DOHH2 (cell line): ENCODE results near the gene RARG.

Experiments used
- H3F3A ChIP-seq: fragments of 200-600 bp; sonication (generic), shearing (Covaris generic); 2 replicates; pipeline ENCODE4 v1.6.0; 2016; ENCODE audit warnings: antibody characterized with exemption, mild to moderate bottlenecking; ENCODE audit not compliant: control insufficient read depth, insufficient read depth
- H3K27ac ChIP-seq: fragments of 200-600 bp; sonication (generic); 2 replicates; pipeline ENCODE4 v1.5.1; 2014; ENCODE audit warnings: low read depth, mild to moderate bottlenecking, low read length, moderate library complexity
- H3K27me3 ChIP-seq: fragments of 200-600 bp; sonication (generic); 2 replicates; pipeline ENCODE4 v1.6.1; 2014; ENCODE audit warnings: mild to moderate bottlenecking, low read length, mixed read lengths; ENCODE audit not compliant: control insufficient read depth
- H3K36me3 ChIP-seq: fragments of 200-600 bp; sonication (generic); 2 replicates; pipeline ENCODE4 v1.6.1; 2014; ENCODE audit warnings: mild to moderate bottlenecking, low read length, moderate library complexity, mixed read lengths; ENCODE audit not compliant: control insufficient read depth
- H3K4me1 ChIP-seq: fragments of 200-600 bp; sonication (generic); 2 replicates; pipeline ENCODE4 v1.6.1; 2014; ENCODE audit warnings: mild to moderate bottlenecking, low read length, mixed read lengths; ENCODE audit not compliant: control insufficient read depth
- H3K4me2 ChIP-seq: fragments of 200-600 bp; sonication (generic); 2 replicates; pipeline ENCODE4 v1.6.0; 2014; ENCODE audit warnings: mild to moderate bottlenecking, low read length, moderate library complexity
- H3K4me3 ChIP-seq: fragments of 200-600 bp; sonication (generic); 2 replicates; pipeline ENCODE4 v1.5.1; 2014; ENCODE audit warnings: mild to moderate bottlenecking, low read length, mixed read lengths
- H3K79me2 ChIP-seq: fragments of 200-600 bp; sonication (generic); 2 replicates; pipeline ENCODE4 v1.6.1; 2014; ENCODE audit warnings: mild to moderate bottlenecking, low read length, mixed read lengths; ENCODE audit not compliant: control insufficient read depth
- H3K9me2 ChIP-seq: fragments of 200-600 bp; sonication (generic); replicated peaks from 2 replicates; pipeline ENCODE4 v1.6.1; 2014; ENCODE audit warnings: mild to moderate bottlenecking, low read length, mixed read lengths; ENCODE audit not compliant: control insufficient read depth
- H3K9me3 ChIP-seq: fragments of 200-600 bp; sonication (generic); 2 replicates; pipeline ENCODE4 v1.6.1; 2014; ENCODE audit warnings: antibody characterized with exemption, low read length, mixed read lengths; ENCODE audit not compliant: control insufficient read depth, insufficient read depth
- H4K20me1 ChIP-seq: fragments of 200-600 bp; sonication (generic); 2 replicates; pipeline ENCODE4 v1.6.0; 2014; ENCODE audit warnings: low read depth, mild to moderate bottlenecking, antibody characterized with exemption, low read length, moderate library complexity; ENCODE audit not compliant: control insufficient read depth, insufficient read depth
- CTCF ChIP-seq: fragments of 200-600 bp; sonication (generic); IDR thresholded peaks from one replicate; pipeline ENCODE4 v1.5.1; 2014; ENCODE audit warnings: antibody characterized with exemption, mild to moderate bottlenecking, low read depth, low read length; ENCODE audit not compliant: poor library complexity, severe bottlenecking
- EZH2phosphoT487 ChIP-seq: fragments of 200-600 bp; sonication (generic); IDR thresholded peaks from 2 replicates; pipeline ENCODE4 v1.6.1; 2017; ENCODE audit warnings: borderline replicate concordance, mild to moderate bottlenecking, antibody characterized with exemption, low read length, moderate library complexity, mixed read lengths

The RARG gene

GRCh38 chr12:53215497-53215896 lies 16.5 kb downstream of the RARG start:
- Histone ChIP-seq H3K36me3 (no peaks in the 10 kb centered on the region), H3K79me2 (no peaks in the 10 kb centered on the region), H3K27ac (no peak overlapping the region), H3K27me3 (peaks cover 7% of the 10 kb centered on the region), H3K4me3 (no peak overlapping the region), H3K4me2 (no peak overlapping the region), H4K20me1 (no peaks in the 10 kb centered on the region), H3K4me1 (peaks cover 44% of the 10 kb centered on the region), H3F3A (no peaks in the 10 kb centered on the region; the same call in 1 of the 2 replicates), H3K9me3 (no peaks in the 10 kb centered on the region), H3K9me2 (no peaks in the 10 kb centered on the region)
- TF ChIP-seq CTCF: no peak
- TF ChIP-seq EZH2phosphoT487: no peak

DNA sequence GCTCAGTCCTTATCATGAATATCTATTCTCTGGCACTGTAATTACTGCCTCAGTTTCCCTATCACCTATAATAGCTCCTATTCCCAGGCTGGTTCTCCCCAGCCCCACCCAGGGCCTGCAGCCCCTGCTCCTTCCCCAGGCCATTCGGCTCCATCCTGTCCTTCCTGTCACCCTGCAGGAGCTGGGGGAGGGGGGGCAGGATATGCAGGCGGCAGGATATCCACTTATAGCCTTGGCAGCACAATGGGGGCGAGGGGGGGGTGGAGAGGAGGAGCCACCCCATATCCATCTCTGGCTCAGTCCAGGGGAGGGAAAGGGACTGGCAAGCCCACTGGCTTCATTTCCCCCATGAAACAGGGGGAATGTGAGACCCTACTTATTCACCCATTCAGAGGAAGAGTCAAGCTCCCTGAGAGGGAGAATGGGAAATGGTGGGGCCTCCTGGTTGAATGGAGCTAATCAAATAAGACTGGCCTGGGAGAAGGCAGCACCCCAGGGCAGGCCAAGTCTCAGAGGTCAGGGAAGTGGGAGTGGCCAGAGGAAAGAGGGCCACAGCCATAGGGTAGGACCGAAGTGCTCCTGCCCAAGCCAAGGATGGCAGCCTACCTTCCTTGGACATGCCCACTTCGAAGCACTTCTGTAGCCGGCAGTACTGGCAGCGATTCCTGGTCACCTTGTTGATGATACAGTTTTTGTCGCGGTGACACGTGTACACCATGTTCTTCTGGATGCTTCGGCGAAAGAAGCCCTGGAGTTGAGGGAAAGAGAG lies 17.1 kb downstream of the RARG start:
- H3K9me2 ChIP-seq: no peaks in the 10 kb centered on the region
- no peaks in the 10 kb centered on the region for H3K36me3 ChIP-seq
- no peaks in the 10 kb centered on the region for H3K79me2 ChIP-seq
- H3K4me1 ChIP-seq: peaks cover 41% of the 10 kb centered on the region
- H4K20me1 ChIP-seq: no peaks in the 10 kb centered on the region
- no peaks in the 10 kb centered on the region; the same call in 1 of the 2 replicates for H3F3A ChIP-seq
- TF ChIP-seq EZH2phosphoT487 (no peak), CTCF (no peak)
- peak overlapping the region; percentile 35 for H3K4me2 ChIP-seq
- H3K27me3 ChIP-seq: peaks cover 7% of the 10 kb centered on the region
- no peak overlapping the region for H3K27ac ChIP-seq
- no peaks in the 10 kb centered on the region for H3K9me3 ChIP-seq
- H3K4me3 ChIP-seq: no peak overlapping the region

DNA sequence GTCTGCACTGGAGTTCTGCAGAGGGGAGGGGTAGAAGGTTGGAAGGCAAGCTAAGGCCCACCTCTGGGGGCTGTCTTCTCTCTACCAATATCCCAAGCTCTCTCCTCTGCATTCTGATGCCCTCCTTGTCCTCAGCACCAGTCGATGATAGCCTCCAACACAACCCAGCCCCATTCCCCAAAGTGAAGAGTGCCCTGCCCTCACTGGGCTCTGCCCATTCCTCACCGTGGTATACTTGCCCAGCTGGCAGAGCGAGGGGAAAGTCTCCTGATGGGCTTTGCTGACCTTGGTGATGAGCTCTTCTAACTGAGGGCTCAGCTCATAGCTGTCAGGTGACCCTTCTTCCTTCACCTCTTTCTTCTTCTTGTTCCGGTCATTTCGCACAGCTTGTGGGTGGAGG lies 17.8 kb downstream of the RARG start:
- no peaks in the 10 kb centered on the region for H3K9me2 ChIP-seq
- no peaks in the 10 kb centered on the region for H3K36me3 ChIP-seq
- TF ChIP-seq CTCF (no peak), EZH2phosphoT487 (no peak)
- no peak overlapping the region for H3K4me3 ChIP-seq
- H3K4me1 ChIP-seq: peaks cover 41% of the 10 kb centered on the region
- H3K27me3 ChIP-seq: peaks cover 1% of the 10 kb centered on the region
- no peak overlapping the region for H3K27ac ChIP-seq
- H3K4me2 ChIP-seq: peak overlapping the region; percentile 35
- no peaks in the 10 kb centered on the region; the same call in 1 of the 2 replicates for H3F3A ChIP-seq
- H4K20me1 ChIP-seq: no peaks in the 10 kb centered on the region
- H3K79me2 ChIP-seq: no peaks in the 10 kb centered on the region
- H3K9me3 ChIP-seq: no peaks in the 10 kb centered on the region
